ENCODE results near the gene PGLYRP4. TPM values are rescaled to one million over a fixed set of nuclear protein-coding genes. Genes with fewer than 3 reads are reported as not detected.
A peak's percentile ranks its signal among the peaks of the same experiment; 100 is the strongest.

PGLYRP4 gene
- polyA plus RNA-seq, 6 donors from 2014 or later = not detected

DNA sequence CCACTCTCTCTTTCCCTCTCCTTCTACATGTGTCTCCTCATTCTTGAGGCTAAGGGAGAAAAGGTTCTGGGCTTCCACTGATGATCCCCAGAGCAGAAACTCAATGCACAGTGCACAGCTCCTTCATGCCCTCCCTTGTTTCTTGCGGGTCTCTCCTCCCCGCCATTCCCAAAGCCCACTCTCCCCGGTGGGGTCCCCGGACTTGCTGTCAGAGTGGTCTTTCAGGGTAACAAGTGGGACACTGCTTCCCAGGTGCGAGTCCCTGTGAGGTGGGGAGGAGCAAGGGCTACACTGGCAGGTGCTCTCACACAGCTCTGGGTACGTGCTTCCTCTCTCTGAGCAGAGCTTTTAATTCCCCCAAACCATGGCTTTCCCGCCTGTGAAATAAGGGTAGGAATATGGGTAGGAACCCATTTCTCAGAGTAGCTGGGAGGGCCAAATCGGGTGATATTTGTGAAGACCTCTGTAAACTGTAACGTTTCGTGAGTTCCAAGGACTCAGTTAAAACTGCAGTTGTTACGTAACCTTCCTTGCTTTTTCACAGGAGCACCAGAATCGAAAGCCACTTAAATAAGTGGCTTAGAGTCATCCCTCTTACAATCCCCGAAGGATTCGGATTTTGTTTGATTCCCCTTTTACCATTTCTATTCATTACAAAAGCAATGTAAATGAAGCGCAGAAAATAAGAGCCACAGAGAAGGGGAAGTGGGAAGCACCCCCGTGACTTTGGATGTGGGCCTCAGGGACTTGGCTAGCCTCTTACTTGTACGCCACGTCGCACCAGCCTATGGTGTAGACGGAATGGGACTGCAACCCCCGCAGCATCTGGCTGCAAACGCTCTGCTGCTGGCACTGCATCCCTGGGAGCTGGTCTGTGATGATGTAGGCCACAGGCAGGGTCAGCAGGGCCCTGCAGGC lies 42.1 kb downstream of the PGLYRP4 start:
- DNase-seq (no peak), ATAC-seq (ENCODE audit: low read depth in 2 of 2) (no peak)
- Mint-ChIP-seq H3K9me3 (no peaks in the 10 kb centered on the region), H3K4me1 (peaks cover 0 to 5% (median 0%) of the 10 kb centered on the region in 3 donors), H3K27ac (no peak overlapping the region), H3K36me3 (no peaks in the 10 kb centered on the region), H3K27me3 (peaks cover 5 to 21% (median 16%) of the 10 kb centered on the region in 3 donors), H3K4me3 (no peak overlapping the region)

DNA sequence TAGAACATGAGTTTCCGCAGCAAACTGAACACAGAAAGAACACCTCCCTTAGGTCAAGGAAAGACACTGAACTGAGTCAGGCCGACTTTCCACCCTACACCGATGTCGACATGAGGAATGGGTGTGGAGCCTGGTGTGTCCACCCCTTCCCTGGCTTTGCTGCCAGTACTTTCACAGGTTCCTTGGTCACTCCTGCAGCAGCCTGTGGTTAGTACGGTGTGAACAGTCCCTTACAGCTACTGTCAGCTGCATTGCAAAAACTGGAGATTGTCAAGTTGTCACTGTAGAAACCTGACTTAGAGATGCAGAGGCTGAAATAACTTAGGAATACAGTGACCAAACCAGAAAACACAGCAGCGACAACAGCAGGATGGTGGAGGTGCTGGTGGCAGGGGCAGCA lies 43.0 kb downstream of the PGLYRP4 start:
- Mint-ChIP-seq H3K27ac (no peak overlapping the region), H3K4me1 (peaks cover 0 to 5% (median 0%) of the 10 kb centered on the region in 3 donors), H3K27me3 (peaks cover 5 to 21% (median 16%) of the 10 kb centered on the region in 3 donors), H3K9me3 (no peaks in the 10 kb centered on the region), H3K36me3 (no peaks in the 10 kb centered on the region), H3K4me3 (peak overlapping the region in 1 of 8 donors; percentile 10)
- DNase-seq = no peak
- ATAC-seq (ENCODE audit: low read depth in 2 of 2) = no peak

DNA sequence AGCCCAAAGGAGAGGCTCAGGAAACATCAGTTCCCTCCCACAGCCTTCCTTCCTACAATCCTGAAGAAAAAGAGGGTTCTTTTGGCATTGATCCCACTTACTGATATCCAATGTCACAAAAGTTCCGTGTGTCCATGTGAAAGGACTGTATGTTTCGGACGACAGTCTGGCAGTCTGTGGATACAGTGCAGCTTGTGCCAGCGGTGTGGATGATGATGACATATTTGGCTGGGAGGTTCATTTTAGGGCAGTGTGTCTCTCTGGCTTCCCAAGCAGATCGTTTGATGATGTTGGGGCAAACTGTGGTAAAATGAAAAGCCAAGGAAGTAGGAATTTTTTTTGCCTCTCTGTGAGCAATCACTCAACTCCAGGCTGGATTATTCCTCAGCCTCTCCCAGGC lies 46.3 kb downstream of the PGLYRP4 start:
- no peak for DNase-seq
- no peaks in the 10 kb centered on the region for H3K36me3 Mint-ChIP-seq
- ATAC-seq (ENCODE audit: low read depth in 2 of 2) = no peak
- peaks cover 2 to 5% (median 4%) of the 10 kb centered on the region in 3 donors for H3K27me3 Mint-ChIP-seq
- no peak overlapping the region for H3K27ac Mint-ChIP-seq
- peaks cover 4 to 12% (median 11%) of the 10 kb centered on the region in 3 donors for H3K4me1 Mint-ChIP-seq
- H3K4me3 Mint-ChIP-seq = no peak overlapping the region
- H3K9me3 Mint-ChIP-seq = no peaks in the 10 kb centered on the region

DNA sequence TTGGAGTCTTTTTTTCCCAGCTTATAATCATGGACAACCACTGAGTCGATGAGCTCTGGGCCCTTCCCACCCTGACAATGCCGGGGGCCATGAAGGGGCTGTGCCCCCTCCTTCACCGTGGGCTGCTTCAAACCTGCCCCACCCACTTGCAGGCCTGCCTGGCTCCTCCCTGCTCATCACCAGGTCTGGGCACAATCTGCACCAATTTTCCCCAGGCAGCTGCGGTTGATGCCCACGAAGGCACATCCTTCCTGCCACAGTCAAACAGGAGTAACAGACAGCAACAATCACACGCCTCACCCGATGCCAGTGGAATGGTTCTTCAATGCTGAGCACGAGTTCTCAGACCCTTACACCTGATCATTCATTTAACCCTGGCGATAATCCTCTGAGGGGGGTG lies 54.8 kb downstream of the PGLYRP4 start:
- peaks cover 0 to 2% (median 0%) of the 10 kb centered on the region in 7 donors for H3K9me3 Mint-ChIP-seq
- H3K27me3 Mint-ChIP-seq = peaks cover 0 to 7% (median 4%) of the 10 kb centered on the region in 3 donors
- DNase-seq = no peak
- H3K27ac Mint-ChIP-seq = peak overlapping the region in 5 of 6 donors; percentile 5 to 92 (median 55)
- peak overlapping the region; percentile 37 to 88 (median 84) for H3K4me3 Mint-ChIP-seq
- peaks cover 51 to 76% (median 61%) of the 10 kb centered on the region in 3 donors for H3K4me1 Mint-ChIP-seq
- peak; percentile 57 to 59 for ATAC-seq (ENCODE audit: low read depth in 2 of 2)
- H3K36me3 Mint-ChIP-seq = no peaks in the 10 kb centered on the region

DNA sequence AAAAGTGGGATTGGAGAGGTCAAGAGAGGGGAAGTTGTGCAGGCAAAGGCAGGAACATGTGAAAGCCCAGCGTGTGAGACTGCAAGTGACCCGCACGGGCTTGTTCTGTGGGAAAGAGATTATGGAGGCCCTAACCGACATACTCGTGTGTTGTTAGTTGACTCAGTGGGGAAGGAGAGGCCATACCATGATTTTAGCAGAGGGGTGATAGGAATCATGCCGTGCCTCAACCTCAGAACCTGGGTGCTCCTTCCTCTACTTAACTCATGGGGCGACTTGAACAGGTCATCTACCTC lies 55.2 kb downstream of the PGLYRP4 start:
- Mint-ChIP-seq H3K36me3 (no peaks in the 10 kb centered on the region), H3K4me3 (peak overlapping the region in 6 of 8 donors; percentile 37 to 88 (median 73)), H3K27me3 (peaks cover 0 to 7% (median 4%) of the 10 kb centered on the region in 3 donors), H3K27ac (peak overlapping the region in 4 of 6 donors; percentile 48 to 92 (median 74)), H3K4me1 (peaks cover 51 to 78% (median 65%) of the 10 kb centered on the region in 3 donors), H3K9me3 (peaks cover 0 to 2% (median 0%) of the 10 kb centered on the region in 7 donors)
- DNase-seq = no peak
- no peak for ATAC-seq (ENCODE audit: low read depth in 2 of 2)

DNA sequence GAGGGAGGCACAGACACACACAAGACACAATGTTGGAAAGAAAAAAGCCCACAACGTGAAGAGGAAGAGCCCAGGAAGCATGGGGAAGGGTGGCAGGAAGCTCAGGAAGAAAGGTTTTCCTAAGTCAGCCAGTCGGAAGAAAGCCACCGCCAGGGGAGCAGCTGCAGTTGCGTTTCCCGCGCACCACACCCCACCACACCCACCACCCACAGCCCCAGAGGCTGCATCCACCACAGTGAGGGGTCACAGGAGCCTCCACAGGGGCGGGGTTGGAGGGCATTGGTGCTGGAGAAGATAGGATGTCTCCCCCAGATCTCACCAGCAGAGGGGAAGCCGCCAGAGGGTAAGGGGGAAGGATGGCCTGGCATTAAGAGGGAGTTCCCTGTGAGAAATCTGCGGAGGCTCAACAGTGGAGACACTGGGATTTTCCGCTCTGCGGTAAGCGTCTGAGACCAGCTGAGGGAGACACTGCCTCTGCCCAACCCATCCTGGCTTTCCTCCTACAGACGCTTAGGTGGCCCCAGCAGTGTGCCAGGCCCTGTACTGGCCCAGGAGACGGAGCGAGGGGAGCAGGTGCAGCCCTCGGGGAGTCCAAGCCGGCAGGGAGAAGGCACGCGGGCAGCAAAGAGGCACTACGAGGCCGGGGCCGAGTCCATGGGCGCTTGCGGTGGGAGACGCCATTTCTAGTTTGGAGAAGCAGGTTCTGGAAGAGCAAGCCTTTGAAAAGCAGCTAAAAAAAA lies 55.7 kb downstream of the PGLYRP4 start:
- peak overlapping the region in 5 of 6 donors; percentile 48 to 89 (median 59) for H3K27ac Mint-ChIP-seq

DNA sequence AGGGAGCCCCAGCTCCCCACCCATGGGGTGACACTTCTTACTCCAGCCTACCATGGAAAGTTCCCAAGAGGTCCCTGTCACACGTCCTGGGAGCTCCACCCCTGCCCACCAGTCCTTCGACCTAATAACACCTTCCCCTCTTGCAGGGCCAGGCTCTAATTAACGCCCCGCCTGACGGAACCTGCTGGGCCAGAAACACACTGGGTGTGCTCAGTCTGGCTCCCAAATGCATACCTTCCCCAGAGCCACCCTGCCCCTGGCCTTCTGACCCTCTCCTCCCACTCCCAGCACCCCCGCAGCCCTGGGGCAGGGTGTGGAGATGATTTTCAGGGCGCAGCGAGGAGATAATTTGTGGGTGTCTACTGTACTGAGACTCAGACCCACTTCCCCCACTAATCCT lies 56.5 kb downstream of the PGLYRP4 start:
- Mint-ChIP-seq H3K36me3 (no peaks in the 10 kb centered on the region), H3K4me1 (peaks cover 46 to 70% (median 59%) of the 10 kb centered on the region in 3 donors), H3K27ac (peak overlapping the region in 3 of 6 donors; percentile 31 to 89 (median 59)), H3K9me3 (peaks cover 0 to 2% (median 0%) of the 10 kb centered on the region in 7 donors), H3K27me3 (peaks cover 0 to 13% (median 4%) of the 10 kb centered on the region in 3 donors), H3K4me3 (peak overlapping the region in 6 of 8 donors; percentile 32 to 63 (median 53))
- ATAC-seq (ENCODE audit: low read depth in 2 of 2) = no peak
- no peak for DNase-seq

More for the DNA sequence above, 55.7 kb downstream of the PGLYRP4 start:
- Mint-ChIP-seq H3K36me3 (no peaks in the 10 kb centered on the region), H3K4me1 (peaks cover 51 to 77% (median 65%) of the 10 kb centered on the region in 3 donors), H3K9me3 (peaks cover 0 to 2% (median 0%) of the 10 kb centered on the region in 7 donors), H3K27me3 (peaks cover 0 to 12% (median 4%) of the 10 kb centered on the region in 3 donors), H3K4me3 (peak overlapping the region in 7 of 8 donors; percentile 44 to 88 (median 63))
- DNase-seq (no peak), ATAC-seq (ENCODE audit: low read depth in 2 of 2) (no peak)

DNA sequence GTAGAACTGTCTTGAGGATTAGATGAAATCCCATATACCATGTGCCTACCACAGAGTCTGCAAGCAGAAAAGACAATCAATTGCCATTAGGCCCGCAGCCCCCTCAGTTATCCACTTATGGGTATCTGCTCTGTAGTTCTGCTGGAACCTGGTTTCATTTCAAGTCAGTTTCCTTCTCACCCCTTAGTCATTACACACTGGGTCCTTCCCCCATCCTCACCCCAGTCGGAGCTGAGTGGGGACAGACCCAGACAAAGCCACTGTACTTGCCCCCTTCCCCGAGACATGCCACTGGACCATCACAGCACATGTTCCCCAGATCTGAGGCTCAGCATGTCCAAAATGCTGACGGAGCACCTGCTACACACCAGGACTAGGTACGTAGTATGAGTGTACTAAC lies 57.1 kb downstream of the PGLYRP4 start:
- H3K36me3 Mint-ChIP-seq = no peaks in the 10 kb centered on the region
- no peak for DNase-seq
- peaks cover 40 to 63% (median 53%) of the 10 kb centered on the region in 3 donors for H3K4me1 Mint-ChIP-seq
- peaks cover 0 to 13% (median 4%) of the 10 kb centered on the region in 3 donors for H3K27me3 Mint-ChIP-seq
- ATAC-seq (ENCODE audit: low read depth in 2 of 2) = no peak
- H3K27ac Mint-ChIP-seq = peak overlapping the region in 2 of 6 donors; percentile 11 to 31
- H3K9me3 Mint-ChIP-seq = peaks cover 0 to 2% (median 0%) of the 10 kb centered on the region in 7 donors
- H3K4me3 Mint-ChIP-seq = peak overlapping the region in 1 of 8 donors; percentile 7

DNA sequence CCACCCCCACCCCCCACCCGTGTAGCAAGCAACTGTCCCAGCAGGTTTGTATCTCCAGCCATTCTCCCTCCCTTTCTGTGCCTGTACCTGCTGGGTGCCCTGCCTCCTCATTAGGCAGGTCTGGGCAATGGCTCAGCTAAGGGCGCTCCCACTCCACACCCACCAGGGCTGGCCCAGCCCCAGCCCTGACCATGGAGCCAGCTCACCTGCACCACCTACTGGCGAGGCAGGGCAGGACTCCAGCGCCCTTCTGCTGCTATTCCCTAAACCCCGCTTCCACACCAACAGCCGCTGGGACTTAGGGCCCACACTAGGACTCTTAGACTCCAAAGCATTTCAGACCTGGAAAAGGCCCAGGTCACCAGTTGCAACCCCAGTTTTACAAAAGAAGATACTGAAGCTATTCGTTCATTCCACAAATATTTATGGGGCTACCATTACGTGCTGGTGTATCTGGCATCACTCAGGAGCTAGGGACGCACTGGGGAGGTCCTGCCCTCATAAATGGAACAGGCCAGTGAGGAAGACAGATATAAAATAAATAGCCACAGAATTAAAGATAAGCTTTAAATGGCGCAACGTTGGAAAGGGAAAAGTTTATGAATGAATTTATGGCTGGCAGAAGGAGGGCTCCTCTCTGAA lies 59.9 kb downstream of the PGLYRP4 start:
- no peak for ATAC-seq (ENCODE audit: low read depth in 2 of 2)
- no peak overlapping the region for H3K4me3 Mint-ChIP-seq
- no peak for DNase-seq
- no peak overlapping the region for H3K27ac Mint-ChIP-seq
- H3K4me1 Mint-ChIP-seq = peaks cover 17 to 36% (median 30%) of the 10 kb centered on the region in 3 donors
- H3K27me3 Mint-ChIP-seq = peaks cover under 1 to 13% (median 4%) of the 10 kb centered on the region in 3 donors
- H3K36me3 Mint-ChIP-seq = no peaks in the 10 kb centered on the region
- no peaks in the 10 kb centered on the region for H3K9me3 Mint-ChIP-seq

Other genes starting within 250 kb of the PGLYRP4 start
- gene SPRR2F, start 235.3 kb downstream of the PGLYRP4 start, polyA plus RNA-seq (ENCODE audit: low read depth in 6 of 6) = not detected
- not detected for gene SPRR2G, start 198.0 kb downstream of the PGLYRP4 start, polyA plus RNA-seq (ENCODE audit: low read depth in 6 of 6)
- not detected for gene LELP1, start 145.4 kb downstream of the PGLYRP4 start, polyA plus RNA-seq (ENCODE audit: low read depth in 6 of 6)
- not detected for gene PRR9, start 131.3 kb downstream of the PGLYRP4 start, polyA plus RNA-seq (ENCODE audit: low read depth in 6 of 6)
- not detected for gene LORICRIN, start 89.2 kb downstream of the PGLYRP4 start, polyA plus RNA-seq (ENCODE audit: low read depth in 6 of 6)
- gene PGLYRP3, start 35.9 kb downstream of the PGLYRP4 start, polyA plus RNA-seq (ENCODE audit: low read depth in 6 of 6) = not detected
- 100 to 1,000 TPM in 1 of 6 donors, 10 to 100 TPM in 5; 14.4 to 194 (median 48.2) TPM for gene S100A9, start 9.0 kb upstream of the PGLYRP4 start, polyA plus RNA-seq (ENCODE audit: low read depth in 6 of 6)
- 1 to 10 TPM; 1.0 to 7.8 (median 3.1) TPM for gene S100A12, start 26.8 kb upstream of the PGLYRP4 start, polyA plus RNA-seq (ENCODE audit: low read depth in 6 of 6)
- 100 to 1,000 TPM in 1 of 6 donors, 10 to 100 TPM in 4, 1 to 10 TPM in 1; 6.3 to 131 (median 36.3) TPM for gene S100A8, start 42.2 kb upstream of the PGLYRP4 start, polyA plus RNA-seq (ENCODE audit: low read depth in 6 of 6)
- gene S100A7A, start 67.7 kb upstream of the PGLYRP4 start, polyA plus RNA-seq (ENCODE audit: low read depth in 6 of 6) = not detected
- gene S100A7, start 111.8 kb upstream of the PGLYRP4 start, polyA plus RNA-seq (ENCODE audit: low read depth in 6 of 6) = not detected
- 100 to 1,000 TPM; 131 to 239 (median 154) TPM for gene S100A6, start 187.2 kb upstream of the PGLYRP4 start, polyA plus RNA-seq (ENCODE audit: low read depth in 6 of 6)
- not detected for gene S100A5, start 192.1 kb upstream of the PGLYRP4 start, polyA plus RNA-seq (ENCODE audit: low read depth in 6 of 6)
- gene S100A4, start 197.0 kb upstream of the PGLYRP4 start, polyA plus RNA-seq (ENCODE audit: low read depth in 6 of 6) = 100 to 1,000 TPM in 2 of 6 donors, 10 to 100 TPM in 4; 50.2 to 167 (median 93.2) TPM
- gene S100A3, start 200.4 kb upstream of the PGLYRP4 start, polyA plus RNA-seq (ENCODE audit: low read depth in 6 of 6) = not detected
- gene S100A2, start 217.0 kb upstream of the PGLYRP4 start, polyA plus RNA-seq (ENCODE audit: low read depth in 6 of 6) = not detected